ENCODE results near the gene NFILZ.

- TF ChIP-seq POLR2A (IDR thresholded peaks at IDR 0.05; ENCODE audit: low read length) (no peak), GATA1 (IDR thresholded peaks at IDR 0.05; ENCODE audit: low read depth, low read length) (no peak)
Observed at GRCh38 chr19:8614455-8614854, 16.0 kb upstream of the NFILZ start.
